GM19023 (cell line): ENCODE measurements around the gene CLNK.
"Not testable (repeated sequence)": the region's sequence is repeated elsewhere in the genome, so short reads cannot be mapped to it uniquely, and the experiment has no call there.

Source experiments
- ATAC-seq: cut with Tn5 transposase; IDR thresholded peaks from one replicate; pipeline ENCODE4 v1.9.1; 2021; ENCODE audit warnings: mild to moderate bottlenecking, moderate library complexity; ENCODE audit not compliant: unreplicated experiment

The CLNK gene

GRCh38 chr4:10581022-10581421 is 103.5 kb downstream of the CLNK start:
- no peak for ATAC-seq

- ATAC-seq: no peak
These were observed 104.9 kb downstream of the CLNK start for GRCh38 chr4:10579648-10580047.

GRCh38 chr4:10577508-10578426 is 106.8 kb downstream of the CLNK start:
- ATAC-seq: peak; percentile 63

- peak; percentile 60 for ATAC-seq
These were observed 107.5 kb downstream of the CLNK start for GRCh38 chr4:10577018-10577417.

GRCh38 chr4:10576236-10576635 is 108.3 kb downstream of the CLNK start:
- ATAC-seq: no peak

- no peak for ATAC-seq
These were observed 109.2 kb downstream of the CLNK start for GRCh38 chr4:10575414-10575813.

GRCh38 chr4:10574553-10574952 is 110.0 kb downstream of the CLNK start:
- ATAC-seq: not testable (repeated sequence)

GRCh38 chr4:10571909-10572308 is 112.7 kb downstream of the CLNK start:
- no peak for ATAC-seq

GRCh38 chr4:10569491-10569890 is 115.1 kb downstream of the CLNK start:
- no peak for ATAC-seq

GRCh38 chr4:10567766-10568165 is 116.8 kb downstream of the CLNK start:
- ATAC-seq: no peak

GRCh38 chr4:10565166-10565780 is 119.3 kb downstream of the CLNK start:
- no peak for ATAC-seq

- ATAC-seq: no peak
These were observed 129.9 kb downstream of the CLNK start for GRCh38 chr4:10554694-10555093.

GRCh38 chr4:10554121-10554520 is 130.4 kb downstream of the CLNK start:
- no peak for ATAC-seq

GRCh38 chr4:10552591-10553280 is 131.8 kb downstream of the CLNK start:
- no peak for ATAC-seq

- ATAC-seq: peak; percentile 69
These were observed 148.7 kb downstream of the CLNK start for GRCh38 chr4:10535912-10536311.

GRCh38 chr4:10534820-10535219 is 149.7 kb downstream of the CLNK start:
- ATAC-seq: no peak

GRCh38 chr4:10532155-10532554 is 152.4 kb downstream of the CLNK start:
- no peak for ATAC-seq

GRCh38 chr4:10530137-10530786 is 154.3 kb downstream of the CLNK start:
- ATAC-seq: no peak

- no peak for ATAC-seq
These were observed 155.1 kb downstream of the CLNK start for GRCh38 chr4:10529291-10530136.

- no peak for ATAC-seq
These were observed 157.1 kb downstream of the CLNK start for GRCh38 chr4:10527438-10527837.
